Measurements from ENCODE around the gene DPH1.

The DPH1 gene

DNA sequence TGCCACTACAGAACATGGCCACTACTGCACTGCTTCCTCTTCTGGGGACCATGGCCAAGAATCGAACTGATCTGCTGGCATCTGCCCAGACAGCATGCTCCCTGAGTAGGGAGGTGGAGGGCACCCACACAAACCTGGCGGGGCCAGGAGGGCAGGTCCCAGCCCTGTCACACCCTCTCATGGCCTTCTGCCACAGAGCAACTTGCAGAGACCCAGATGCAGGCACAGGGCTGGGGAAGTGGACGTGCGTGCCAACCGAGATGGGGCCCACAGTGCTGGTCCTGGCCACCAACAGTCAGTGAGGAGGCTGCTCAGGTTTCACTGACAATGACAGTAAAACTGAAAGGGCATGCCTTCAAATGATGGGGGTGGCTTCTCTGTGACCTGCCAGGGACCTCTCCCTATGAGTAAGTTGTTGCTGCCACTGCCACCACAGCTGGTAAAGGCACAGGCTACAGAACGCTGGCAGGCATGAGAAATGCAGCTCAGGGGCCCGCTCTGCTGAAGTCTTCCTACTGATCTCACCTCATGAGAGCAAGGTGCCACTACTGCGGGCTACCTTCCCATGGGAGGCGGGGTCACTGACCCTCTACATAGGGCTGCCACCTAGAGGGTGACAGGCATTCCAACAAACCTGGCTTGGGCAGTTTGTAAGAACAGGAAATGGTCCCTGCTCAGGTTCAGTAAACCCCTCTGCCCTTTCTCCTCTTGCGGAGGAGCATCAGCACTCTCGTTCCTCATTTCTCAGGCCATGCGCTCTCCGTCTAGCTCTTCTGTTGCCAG is 40.5 kb downstream of the DPH1 start:
- H3K4me3 ChIP-seq (ENCODE audit: control insufficient read depth, low read depth, low read length): no peak overlapping the region
- TF ChIP-seq, protein P1, sequence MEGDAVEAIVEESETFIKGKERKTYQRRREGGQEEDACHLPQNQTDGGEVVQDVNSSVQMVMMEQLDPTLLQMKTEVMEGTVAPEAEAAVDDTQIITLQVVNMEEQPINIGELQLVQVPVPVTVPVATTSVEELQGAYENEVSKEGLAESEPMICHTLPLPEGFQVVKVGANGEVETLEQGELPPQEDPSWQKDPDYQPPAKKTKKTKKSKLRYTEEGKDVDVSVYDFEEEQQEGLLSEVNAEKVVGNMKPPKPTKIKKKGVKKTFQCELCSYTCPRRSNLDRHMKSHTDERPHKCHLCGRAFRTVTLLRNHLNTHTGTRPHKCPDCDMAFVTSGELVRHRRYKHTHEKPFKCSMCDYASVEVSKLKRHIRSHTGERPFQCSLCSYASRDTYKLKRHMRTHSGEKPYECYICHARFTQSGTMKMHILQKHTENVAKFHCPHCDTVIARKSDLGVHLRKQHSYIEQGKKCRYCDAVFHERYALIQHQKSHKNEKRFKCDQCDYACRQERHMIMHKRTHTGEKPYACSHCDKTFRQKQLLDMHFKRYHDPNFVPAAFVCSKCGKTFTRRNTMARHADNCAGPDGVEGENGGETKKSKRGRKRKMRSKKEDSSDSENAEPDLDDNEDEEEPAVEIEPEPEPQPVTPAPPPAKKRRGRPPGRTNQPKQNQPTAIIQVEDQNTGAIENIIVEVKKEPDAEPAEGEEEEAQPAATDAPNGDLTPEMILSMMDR (IDR thresholded peaks at IDR 0.05; ENCODE audit: control insufficient read depth, insufficient read depth, low read depth, low read length, missing control alignments): no peak
- DNase-seq (ENCODE audit: low read depth): no peak

DNA sequence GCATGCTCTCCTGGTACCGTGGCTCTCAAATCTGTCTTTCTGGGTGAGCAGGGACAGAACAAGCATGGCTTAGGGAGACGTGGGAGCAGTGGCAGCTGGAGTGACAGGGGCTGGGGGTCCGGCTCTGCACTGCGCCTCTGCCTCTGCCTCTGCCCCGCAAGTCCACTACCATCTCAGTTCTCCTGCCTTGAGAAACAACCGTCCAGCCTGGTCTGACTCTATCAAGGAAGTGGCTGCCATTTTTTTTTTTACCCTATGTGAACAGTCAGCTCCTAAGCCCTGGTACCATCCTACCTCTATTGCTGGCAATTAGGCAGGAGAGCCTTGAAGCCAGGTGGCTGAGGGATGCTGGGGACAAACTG is 41.1 kb downstream of the DPH1 start:
- no peak overlapping the region for H3K4me3 ChIP-seq (ENCODE audit: control insufficient read depth, low read depth, low read length)
- TF ChIP-seq, protein P1 (IDR thresholded peaks at IDR 0.05; ENCODE audit: control insufficient read depth, insufficient read depth, low read depth, low read length, missing control alignments): no peak
- no peak for DNase-seq (ENCODE audit: low read depth)

DNA sequence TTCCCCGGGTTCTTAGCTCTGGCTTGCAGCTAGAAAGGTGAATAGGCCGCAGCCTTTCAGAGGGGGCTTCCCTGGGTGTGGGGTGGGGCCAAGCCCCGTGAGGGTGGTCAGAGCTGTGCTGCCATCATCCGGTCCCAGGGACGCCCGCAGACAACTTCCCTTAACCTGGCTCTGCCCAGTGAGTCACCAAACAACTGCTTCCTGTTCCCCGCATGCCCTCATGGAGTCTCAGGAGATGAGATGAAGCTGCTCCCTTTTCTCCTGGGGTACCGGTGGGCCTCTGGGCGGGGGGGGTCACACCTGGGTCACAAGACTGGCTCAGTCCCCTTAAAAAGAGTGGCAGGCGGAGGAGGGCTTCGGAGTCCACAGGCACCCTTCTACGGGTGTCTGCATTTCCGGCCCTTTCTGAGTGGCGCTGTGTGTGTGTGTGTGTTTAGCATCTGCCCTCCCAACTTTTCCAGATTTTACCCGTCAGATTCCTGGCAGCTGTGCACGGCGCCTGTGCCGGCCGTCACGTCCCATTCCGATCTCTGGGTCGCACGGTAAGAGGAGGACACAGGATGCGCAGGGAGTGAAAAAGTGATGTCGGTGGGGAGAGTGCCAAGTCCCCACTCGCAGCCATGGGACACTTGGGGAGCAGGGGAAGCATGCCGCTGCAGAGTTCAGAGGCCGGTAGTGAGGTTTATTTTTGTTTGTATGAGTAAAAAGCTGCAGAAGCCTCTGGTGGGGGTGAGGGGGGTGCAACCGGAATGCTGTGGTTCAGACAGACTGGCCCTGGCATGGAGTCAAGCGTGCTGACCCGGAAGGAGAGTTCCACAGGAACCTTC is 41.7 kb downstream of the DPH1 start:
- no peak overlapping the region for H3K4me3 ChIP-seq (ENCODE audit: control insufficient read depth, low read depth, low read length)
- TF ChIP-seq, protein P1 (IDR thresholded peaks at IDR 0.05; ENCODE audit: control insufficient read depth, insufficient read depth, low read depth, low read length, missing control alignments): no peak
- DNase-seq (ENCODE audit: low read depth): no peak

DNA sequence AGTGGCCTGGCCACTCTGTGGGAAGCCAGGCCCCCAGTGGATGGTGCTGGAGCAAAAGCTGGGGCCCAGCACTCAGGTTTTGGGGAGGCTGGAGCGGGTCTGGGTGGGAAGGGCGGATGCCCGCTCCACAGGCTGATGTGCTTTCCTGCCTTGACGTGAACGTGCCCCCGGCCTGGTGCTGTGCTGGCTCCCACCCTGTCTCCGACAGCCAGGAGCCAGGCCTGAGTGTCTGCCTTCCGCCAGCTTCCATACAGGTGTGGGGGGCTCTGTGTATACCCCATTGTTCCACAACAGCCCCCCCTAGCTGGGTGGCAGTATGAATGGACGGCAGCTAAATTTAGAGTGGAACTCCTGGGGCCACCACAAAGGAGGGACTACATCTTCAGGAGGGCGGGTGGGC is 45.0 kb downstream of the DPH1 start:
- no peak overlapping the region for H3K4me3 ChIP-seq (ENCODE audit: control insufficient read depth, low read depth, low read length)
- TF ChIP-seq, protein P1 (IDR thresholded peaks at IDR 0.05; ENCODE audit: control insufficient read depth, insufficient read depth, low read depth, low read length, missing control alignments): no peak
- no peak for DNase-seq (ENCODE audit: low read depth)

DNA sequence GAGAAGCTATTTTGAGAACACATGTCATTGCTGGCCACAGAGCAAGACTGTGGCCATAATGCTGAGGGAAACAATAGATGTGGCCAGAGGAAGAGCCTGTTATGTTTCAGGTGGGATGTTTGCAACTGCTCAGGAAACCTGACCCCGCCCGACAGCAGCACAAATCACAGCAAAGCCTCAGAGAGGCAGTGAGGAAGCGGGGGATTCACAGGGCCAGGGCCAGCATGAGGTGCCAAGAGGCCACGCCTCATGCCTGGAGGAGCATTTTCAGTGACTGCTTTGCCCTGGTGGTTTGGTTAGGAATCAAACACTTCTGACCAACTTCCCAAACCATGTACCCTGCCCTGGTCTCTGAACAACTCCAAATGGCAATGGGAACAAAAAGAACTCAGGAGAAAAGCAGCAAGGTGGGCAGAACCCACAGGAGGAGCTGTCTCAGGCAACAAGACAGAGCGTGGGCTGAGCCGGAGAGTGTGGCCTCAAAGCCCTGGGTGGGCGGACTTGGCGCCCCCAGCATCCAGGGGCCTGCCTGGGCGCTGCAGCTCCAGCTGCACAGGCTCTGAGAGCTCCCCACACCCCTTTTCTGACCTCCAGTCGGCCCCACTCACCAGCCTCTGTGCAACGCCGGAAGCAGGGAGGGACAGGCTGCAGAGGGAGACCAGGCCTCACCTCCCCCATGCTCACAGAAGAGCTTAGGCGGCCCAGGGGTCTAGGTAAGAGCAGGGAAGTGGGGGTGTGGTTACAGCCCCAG is 45.6 kb downstream of the DPH1 start:
- no peak for DNase-seq (ENCODE audit: low read depth)
- no peak overlapping the region for H3K4me3 ChIP-seq (ENCODE audit: control insufficient read depth, low read depth, low read length)
- TF ChIP-seq, protein P1 (IDR thresholded peaks at IDR 0.05; ENCODE audit: control insufficient read depth, insufficient read depth, low read depth, low read length, missing control alignments): no peak

All from AG09309 (cell line).